GM21390 (cell line): ENCODE results near the gene ZNF385D.
"Not testable (repeated sequence)": the region's sequence is repeated elsewhere in the genome, so short reads cannot be mapped to it uniquely, and the experiment has no call there.

Experiments used
- ATAC-seq: cut with Tn5 transposase; IDR thresholded peaks from one replicate; pipeline ENCODE4 v1.9.1; 2021; ENCODE audit not compliant: unreplicated experiment

The ZNF385D gene

GRCh38 chr3:21524133-21524532 lies 226.9 kb downstream of the ZNF385D start:
- no peak for ATAC-seq

GRCh38 chr3:21520106-21520963 lies 230.7 kb downstream of the ZNF385D start:
- ATAC-seq: no peak

- ATAC-seq: no peak
These were observed 233.8 kb downstream of the ZNF385D start for GRCh38 chr3:21517184-21517583.

GRCh38 chr3:21515417-21515816 lies 235.6 kb downstream of the ZNF385D start:
- ATAC-seq: no peak

GRCh38 chr3:21509731-21510470 lies 241.1 kb downstream of the ZNF385D start:
- ATAC-seq: no peak

GRCh38 chr3:21508246-21508645 lies 242.8 kb downstream of the ZNF385D start:
- ATAC-seq: no peak

GRCh38 chr3:21505711-21506460 lies 245.1 kb downstream of the ZNF385D start:
- ATAC-seq: no peak

GRCh38 chr3:21502656-21503055 lies 248.4 kb downstream of the ZNF385D start:
- ATAC-seq: no peak

GRCh38 chr3:21500834-21501233 lies 250.2 kb downstream of the ZNF385D start:
- no peak for ATAC-seq

GRCh38 chr3:21490671-21491070 lies 260.3 kb downstream of the ZNF385D start:
- ATAC-seq: not testable (repeated sequence)

- no peak for ATAC-seq
These were observed 263.5 kb downstream of the ZNF385D start for GRCh38 chr3:21487520-21487919.

- not testable (repeated sequence) for ATAC-seq
These were observed 264.7 kb downstream of the ZNF385D start for GRCh38 chr3:21486024-21486935.

- no peak for ATAC-seq
These were observed 266.2 kb downstream of the ZNF385D start for GRCh38 chr3:21484828-21485144.

- peak; percentile 57 for ATAC-seq
These were observed 266.8 kb downstream of the ZNF385D start for GRCh38 chr3:21484057-21484827.

GRCh38 chr3:21481991-21482390 lies 269.0 kb downstream of the ZNF385D start:
- ATAC-seq: no peak

- ATAC-seq: no peak
These were observed 273.3 kb downstream of the ZNF385D start for GRCh38 chr3:21477541-21478288.

- ATAC-seq: no peak
These were observed 284.5 kb downstream of the ZNF385D start for GRCh38 chr3:21466476-21466875.

- ATAC-seq: no peak
These were observed 286.3 kb downstream of the ZNF385D start for GRCh38 chr3:21464746-21465145.

GRCh38 chr3:21463319-21463718 lies 287.7 kb downstream of the ZNF385D start:
- no peak for ATAC-seq
